GM19351 (cell line): ENCODE data around the gene NINL.
A peak's percentile ranks its signal among the peaks of the same experiment; 100 is the strongest.

Source experiments
- ATAC-seq: cut with Tn5 transposase; IDR thresholded peaks from one replicate; pipeline ENCODE4 v1.9.1; 2021; ENCODE audit warnings: mild to moderate bottlenecking, moderate library complexity; ENCODE audit not compliant: unreplicated experiment

Gene NINL

GRCh38 chr20:25444556-25444955 is 140.8 kb downstream of the NINL start:
- ATAC-seq = no peak

- ATAC-seq = peak; percentile 75
Observed at GRCh38 chr20:25439328-25439727, 146.0 kb downstream of the NINL start.

DNA sequence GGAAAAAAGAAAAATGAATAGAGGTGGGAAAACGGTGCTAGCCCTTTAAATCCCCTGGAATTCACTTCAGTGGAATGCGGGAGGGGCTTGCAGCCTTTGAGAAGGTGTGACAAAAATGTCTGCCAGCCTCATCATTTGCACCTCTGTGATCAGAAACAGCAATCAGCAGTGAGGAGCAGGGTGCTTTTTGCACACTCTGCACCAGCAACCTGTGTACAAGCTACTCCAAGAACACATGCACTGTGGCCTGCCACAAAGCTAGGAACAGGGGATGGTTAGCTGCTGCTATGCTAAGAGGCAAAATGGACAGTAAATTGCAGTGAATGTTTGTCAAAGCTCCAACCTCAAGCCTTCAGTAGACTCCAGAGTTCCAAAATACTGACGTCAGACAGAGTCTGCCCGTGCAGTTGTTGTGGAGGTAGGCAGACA is 148.2 kb downstream of the NINL start:
- ATAC-seq = no peak

DNA sequence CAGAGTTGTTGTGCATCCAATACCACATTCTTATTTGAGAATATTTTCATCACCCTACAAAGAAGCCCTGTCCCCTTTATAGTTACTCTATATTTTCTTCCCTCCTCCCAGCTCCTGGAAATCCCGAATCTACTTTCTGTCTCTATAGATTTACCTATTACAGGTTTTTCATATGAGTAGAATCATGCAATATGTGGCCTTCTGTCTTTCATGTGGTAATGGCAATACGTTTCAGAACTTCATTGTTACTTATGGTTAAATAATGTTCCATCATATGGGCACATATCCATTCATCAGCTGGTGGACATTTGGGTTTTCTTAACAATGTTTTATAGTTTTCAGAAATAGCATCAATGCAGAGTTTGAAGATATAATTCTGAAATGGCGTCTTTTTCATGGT is 160.8 kb downstream of the NINL start:
- no peak for ATAC-seq

DNA sequence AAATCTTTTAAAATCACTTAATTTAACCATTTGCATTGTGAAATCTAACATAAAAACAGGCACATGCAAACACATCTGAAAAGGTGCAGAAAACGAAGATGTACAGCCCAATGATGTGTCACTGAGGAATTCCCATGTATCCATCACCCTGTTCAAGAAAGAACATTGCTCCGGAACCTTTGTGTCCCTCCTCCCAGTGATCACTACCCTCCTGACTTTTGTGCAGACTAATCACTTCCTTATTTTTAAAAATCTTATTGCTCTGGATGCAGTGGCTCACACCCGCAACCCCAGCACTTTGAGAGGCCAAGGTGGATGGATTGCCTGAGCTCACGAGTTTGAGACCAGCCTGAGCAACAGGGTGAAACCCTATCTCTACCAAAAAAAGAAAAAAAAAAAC is 163.3 kb downstream of the NINL start:
- no peak for ATAC-seq

DNA sequence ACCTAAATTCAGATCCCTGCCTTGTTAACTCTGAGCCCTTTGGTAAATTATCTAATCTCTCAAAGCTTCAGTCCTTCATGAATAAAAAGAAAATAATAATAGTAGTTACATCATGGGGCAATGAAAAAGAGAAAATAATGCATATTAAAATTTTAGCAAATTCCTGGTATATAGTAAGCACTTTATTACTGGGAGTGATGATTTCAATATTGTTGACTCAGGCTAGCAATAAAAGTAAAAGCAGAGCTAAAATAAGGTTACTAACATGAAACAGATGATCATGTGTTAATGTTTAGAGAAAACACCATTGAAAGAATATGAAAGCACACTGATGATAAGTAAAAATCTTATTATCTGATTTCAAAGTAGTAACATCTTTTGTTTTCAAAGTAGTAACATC is 164.2 kb downstream of the NINL start:
- ATAC-seq = no peak

- ATAC-seq = no peak
Observed at GRCh38 chr20:25418776-25419175, 166.6 kb downstream of the NINL start.

DNA sequence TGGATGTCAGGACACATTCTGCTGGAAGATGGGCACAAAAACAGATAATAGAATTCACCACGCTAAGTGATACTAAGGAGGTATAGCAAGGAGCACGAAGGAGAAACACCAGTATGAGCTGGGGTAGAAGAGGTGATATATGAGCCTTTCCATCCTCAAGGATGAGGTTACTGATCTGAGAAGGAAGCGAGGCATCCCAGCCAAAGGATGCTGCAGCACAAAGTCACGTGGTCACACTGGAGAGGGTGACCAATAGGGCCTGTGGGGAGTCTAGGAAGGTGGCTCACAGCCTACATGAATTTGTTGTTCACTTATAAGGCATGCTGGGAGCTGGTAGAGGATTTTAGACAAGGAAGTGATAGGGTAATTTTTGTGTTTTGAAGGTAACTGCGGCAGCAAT is 176.4 kb downstream of the NINL start:
- ATAC-seq = no peak

DNA sequence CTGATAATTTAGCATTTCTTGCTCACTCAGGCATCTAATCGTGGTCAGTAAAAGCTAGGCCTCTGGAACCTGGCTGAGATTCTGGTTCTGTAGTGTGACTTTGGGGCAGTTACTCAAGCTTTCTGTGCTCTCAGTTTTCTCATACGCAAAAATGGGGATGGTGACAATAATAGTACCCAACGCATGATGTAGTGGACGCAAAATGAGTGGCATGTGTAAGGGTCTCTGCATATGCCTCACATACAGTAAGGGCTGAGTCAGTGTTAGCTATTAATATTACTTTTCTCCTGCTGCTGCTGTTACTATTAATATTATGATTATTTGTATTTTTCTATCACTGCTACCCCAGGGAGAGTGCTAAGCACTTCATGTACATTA is 177.2 kb downstream of the NINL start:
- ATAC-seq = no peak

- peak; percentile 87 for ATAC-seq
Observed at GRCh38 chr20:25407311-25408169, 177.8 kb downstream of the NINL start, which contains the start of gene GINS1. GINS1 (plus strand) TSS chr20:25407673; CDS start chr20:25407821, 148 bp downstream.
